SK-N-MC (cell line): Measurements from ENCODE around the gene ADI1.

Source experiments
- DNase-seq: peaks from one replicate; pipeline ENCODE4 v3.0.0-alpha.2; 2011; ENCODE audit warnings: low read depth, low spot score
- H3K27ac ChIP-seq: fragments of 200-600 bp; sonication (generic); 2 replicates; pipeline ENCODE4 v1.5.1; 2016; ENCODE audit warnings: mixed run types
- H3K36me3 ChIP-seq: fragments of 200-600 bp; sonication (generic); 2 replicates; pipeline ENCODE4 v1.6.1; 2017; ENCODE audit warnings: antibody characterized with exemption, low read length, mixed read lengths; ENCODE audit not compliant: insufficient read depth
- H3K4me3 ChIP-seq: fragments of 200-600 bp; sonication (generic); 2 replicates; pipeline ENCODE4 v1.5.1; 2016
- H3K9ac ChIP-seq: fragments of 200-600 bp; sonication (generic); 2 replicates; pipeline ENCODE4 v1.8.0; 2017; ENCODE audit warnings: mixed run types, mixed read lengths; ENCODE audit not compliant: insufficient read length
- H3K9me3 ChIP-seq: fragments of 200-600 bp; sonication (generic); 2 replicates; pipeline ENCODE4 v1.6.1; 2017; ENCODE audit warnings: low read depth, mild to moderate bottlenecking, antibody characterized with exemption, low read length, moderate library complexity, mixed read lengths
- EZH2 ChIP-seq: fragments of 200-600 bp; sonication (generic); IDR thresholded peaks from one replicate; pipeline ENCODE4 v1.6.1; 2017; ENCODE audit warnings: antibody characterized with exemption
- FOXP2 ChIP-seq: optimal IDR thresholded peaks from 2 replicates; pipeline ENCODE3; 2011; ENCODE audit warnings: mild to moderate bottlenecking, moderate library complexity; ENCODE audit not compliant: insufficient read depth; ENCODE audit errors: extremely low read length, control extremely low read depth
- POLR2AphosphoS5 ChIP-seq: IDR thresholded peaks from 2 replicates; pipeline ENCODE4 v1.6.1; 2012; ENCODE audit warnings: mild to moderate bottlenecking, low read depth, low read length, borderline replicate concordance

ADI1 gene

DNA sequence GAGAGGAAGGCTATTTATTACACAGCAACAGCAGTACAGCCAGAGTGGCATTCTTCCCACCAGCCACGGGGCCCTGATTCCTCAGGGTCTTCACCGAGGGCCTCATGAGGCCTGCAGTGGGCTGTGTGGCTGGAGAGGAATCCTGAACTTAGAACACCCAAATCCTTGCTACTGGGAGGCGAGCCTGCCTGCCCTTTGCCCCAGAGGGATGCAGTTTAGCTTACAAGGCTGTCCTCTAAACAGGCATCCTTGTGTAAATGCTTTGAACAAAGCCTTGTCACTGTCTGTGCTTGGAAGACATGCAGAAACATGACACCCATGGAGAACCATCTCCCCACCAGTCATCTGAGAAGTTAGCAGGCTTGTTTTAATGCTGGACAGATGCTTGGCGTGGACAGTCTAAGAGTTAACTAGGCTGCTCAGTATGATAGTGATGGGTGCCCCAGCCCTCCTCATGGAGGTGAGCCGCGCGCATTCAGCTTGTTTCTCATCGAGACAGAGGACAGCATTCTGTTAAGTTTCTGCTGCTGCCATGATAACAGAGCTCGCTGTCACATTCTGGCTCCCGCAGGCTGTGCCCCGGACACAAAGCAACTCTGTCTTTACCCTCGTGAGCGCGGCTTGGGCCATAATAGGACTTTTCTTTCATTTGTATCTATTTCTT is 42.9 kb downstream of the ADI1 start:
- no peak for TF ChIP-seq EZH2
- Histone ChIP-seq H3K9me3 (no peaks in the 10 kb centered on the region), H3K9ac (no peak overlapping the region), H3K4me3 (no peak overlapping the region), H3K36me3 (peaks cover 13% of the 10 kb centered on the region; the same call in 1 of the 2 replicates), H3K27ac (no peak overlapping the region)
- no peak for DNase-seq

DNA sequence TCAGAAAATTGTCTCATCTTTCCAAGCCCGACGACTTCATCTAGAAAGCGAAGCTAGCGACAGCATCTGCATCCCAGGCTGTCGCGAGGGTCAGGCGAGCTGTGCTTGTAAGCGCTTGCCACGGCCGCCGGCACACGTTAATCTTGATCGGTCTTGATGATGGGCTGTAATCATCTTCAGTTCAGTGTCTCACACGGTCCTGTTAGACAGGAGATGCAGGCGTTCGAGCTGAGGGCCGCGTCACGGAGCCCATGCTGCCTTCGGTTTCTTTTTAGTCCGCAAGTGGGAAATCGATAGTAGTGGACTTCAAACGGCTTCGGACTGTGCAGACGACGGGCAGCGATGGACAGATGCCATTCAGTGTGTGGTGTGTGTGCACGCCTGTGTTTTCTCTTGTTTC is 43.6 kb downstream of the ADI1 start:
- Histone ChIP-seq H3K36me3 (peaks cover 13% of the 10 kb centered on the region; the same call in 1 of the 2 replicates), H3K9ac (no peak overlapping the region), H3K9me3 (no peaks in the 10 kb centered on the region), H3K4me3 (no peak overlapping the region), H3K27ac (no peak overlapping the region)
- DNase-seq, result no peak
- TF ChIP-seq POLR2AphosphoS5 (no peak), EZH2 (no peak), FOXP2 (no peak)

DNA sequence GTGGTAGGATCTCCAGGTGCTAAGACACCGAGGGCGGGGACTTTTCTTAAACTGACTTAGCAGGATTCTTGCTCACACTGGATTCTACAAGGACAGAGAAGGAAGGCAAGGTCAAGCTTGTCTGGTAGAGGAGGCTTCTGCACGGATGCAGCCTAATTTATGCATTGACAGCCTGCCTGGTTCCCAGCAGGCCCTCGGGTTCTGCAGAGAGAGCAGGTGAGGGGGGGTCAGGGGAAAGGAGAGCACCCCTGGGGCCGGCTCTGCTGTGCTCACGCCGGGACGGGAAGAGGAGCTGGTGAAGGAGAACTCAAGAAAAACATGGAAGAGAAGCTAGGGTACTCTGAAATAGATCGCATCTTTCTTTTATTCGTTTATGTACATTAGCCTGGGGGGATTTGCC is 46.4 kb downstream of the ADI1 start:
- H3K36me3 ChIP-seq, result no peaks in the 10 kb centered on the region
- no peak overlapping the region for H3K4me3 ChIP-seq
- H3K27ac ChIP-seq, result no peak overlapping the region
- DNase-seq, result no peak
- no peaks in the 10 kb centered on the region for H3K9me3 ChIP-seq
- H3K9ac ChIP-seq, result no peak overlapping the region
- TF ChIP-seq FOXP2 (no peak), POLR2AphosphoS5 (no peak), EZH2 (no peak)

DNA sequence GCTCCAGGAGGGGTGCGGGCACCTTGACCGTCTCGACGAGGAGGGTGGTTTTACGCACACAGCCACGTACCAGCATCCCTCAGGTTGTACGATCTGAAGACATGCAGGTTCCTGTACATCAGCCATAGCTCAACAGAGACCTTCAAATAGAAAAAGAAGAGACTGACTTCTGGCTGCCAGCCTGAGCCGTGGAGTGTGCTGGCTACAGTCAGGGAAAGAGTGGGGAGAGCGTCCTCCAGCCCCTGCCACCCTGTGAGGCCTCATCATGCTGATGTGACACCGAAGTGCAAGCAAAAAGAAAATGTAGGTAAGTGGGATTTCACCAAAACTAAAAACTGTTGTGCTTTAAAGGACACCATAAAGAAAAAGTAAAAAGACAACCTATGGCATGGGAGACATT is 47.0 kb downstream of the ADI1 start:
- Histone ChIP-seq H3K36me3 (no peaks in the 10 kb centered on the region), H3K9me3 (no peaks in the 10 kb centered on the region), H3K4me3 (no peak overlapping the region), H3K27ac (no peak overlapping the region), H3K9ac (no peak overlapping the region)
- no peak for TF ChIP-seq EZH2
- no peak for DNase-seq

DNA sequence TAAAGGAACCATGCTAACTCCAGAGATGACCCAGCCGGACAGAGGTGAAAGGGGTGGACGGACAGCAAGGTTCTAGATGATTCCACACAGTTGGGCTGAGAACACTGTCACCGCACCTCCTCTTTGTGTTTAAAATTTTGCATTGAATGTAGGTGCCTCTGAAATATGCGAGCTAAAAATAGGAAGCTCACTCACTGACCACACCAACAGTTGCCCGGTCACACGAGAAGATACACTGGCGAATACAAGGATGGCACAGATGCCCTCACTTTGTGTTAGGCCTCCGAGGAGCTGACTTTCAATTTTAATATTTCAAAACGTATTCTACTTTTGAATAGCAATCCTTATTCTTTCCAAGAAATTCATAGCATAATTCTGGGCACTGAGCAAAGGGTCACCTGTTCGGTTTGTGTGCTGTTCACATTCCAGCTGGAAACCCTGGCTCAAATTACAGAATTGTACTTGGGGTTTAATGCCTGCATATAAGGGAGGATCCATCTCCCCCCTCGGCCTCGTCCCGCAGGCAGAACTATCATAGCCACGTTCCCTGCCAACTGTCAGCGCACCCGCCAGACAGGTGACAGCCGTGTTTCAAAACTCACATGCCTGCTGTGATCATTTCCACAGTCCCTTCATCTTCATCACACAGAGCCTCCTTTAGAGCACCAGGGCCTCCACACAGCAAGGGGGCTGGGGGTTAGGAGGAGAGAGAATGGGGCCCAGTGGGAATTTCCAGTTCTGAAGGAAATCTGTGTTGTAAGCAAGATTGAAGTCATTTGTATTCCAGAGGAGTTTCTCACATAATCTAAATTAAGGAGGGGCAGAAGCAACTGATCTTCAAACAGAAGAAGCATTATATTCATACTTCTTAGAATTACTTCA is 48.2 kb downstream of the ADI1 start:
- Histone ChIP-seq H3K27ac (no peak overlapping the region), H3K9me3 (no peaks in the 10 kb centered on the region), H3K36me3 (no peaks in the 10 kb centered on the region), H3K9ac (peak overlapping the region; percentile 19), H3K4me3 (no peak overlapping the region)
- no peak for DNase-seq
- no peak for TF ChIP-seq POLR2AphosphoS5
- TF ChIP-seq FOXP2, result no peak
- no peak for TF ChIP-seq EZH2

DNA sequence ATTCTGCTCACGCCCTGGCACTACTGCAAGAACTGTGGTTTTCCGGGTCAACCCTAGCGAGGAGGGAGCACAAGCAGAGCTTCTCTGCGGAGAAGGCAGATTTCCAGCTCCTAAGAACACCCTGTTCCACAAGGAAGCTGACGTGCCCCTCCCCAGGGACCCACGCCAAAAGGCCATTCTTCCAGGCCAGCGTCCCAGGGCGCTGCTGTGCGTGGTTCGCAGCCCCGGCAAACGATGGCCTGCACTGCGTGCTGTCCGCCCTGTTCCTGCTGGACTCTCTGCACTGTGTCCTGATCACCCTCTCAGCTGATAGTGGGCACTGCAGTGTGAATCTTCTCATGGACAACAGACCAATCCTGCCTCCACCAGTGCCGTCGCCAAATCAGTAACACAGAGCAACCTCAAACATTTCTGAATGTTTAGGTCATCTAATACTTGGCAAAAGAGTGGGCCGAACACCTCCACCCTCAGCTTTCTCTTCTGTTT is 49.1 kb downstream of the ADI1 start:
- H3K27ac ChIP-seq, result no peak overlapping the region
- TF ChIP-seq POLR2AphosphoS5, result no peak
- TF ChIP-seq FOXP2, result no peak
- no peak for TF ChIP-seq EZH2
- no peaks in the 10 kb centered on the region for H3K9me3 ChIP-seq
- no peak for DNase-seq
- no peaks in the 10 kb centered on the region for H3K36me3 ChIP-seq
- no peak overlapping the region for H3K4me3 ChIP-seq
- H3K9ac ChIP-seq, result no peak overlapping the region

DNA sequence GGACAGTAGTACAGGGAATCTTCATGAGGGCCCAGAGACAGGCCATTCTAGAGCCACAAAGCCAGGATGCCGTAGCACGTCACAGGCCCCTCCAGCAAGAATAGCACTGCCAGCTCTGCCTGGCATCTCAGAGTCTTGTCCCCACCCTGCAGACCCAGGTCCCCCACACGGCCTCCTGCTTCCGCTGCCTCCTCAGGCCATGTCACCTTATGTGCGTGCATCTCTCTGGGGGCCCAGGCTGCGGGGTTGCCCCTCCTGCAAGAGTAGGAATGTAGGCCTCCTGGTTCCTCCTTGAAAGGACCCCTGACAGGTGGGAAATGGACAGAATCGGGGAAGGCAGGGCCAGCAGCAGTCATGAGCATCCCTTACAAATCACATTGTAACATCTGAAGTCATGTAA is 49.8 kb downstream of the ADI1 start:
- no peak overlapping the region for H3K27ac ChIP-seq
- H3K9ac ChIP-seq, result no peak overlapping the region
- no peaks in the 10 kb centered on the region for H3K36me3 ChIP-seq
- H3K9me3 ChIP-seq, result no peaks in the 10 kb centered on the region
- TF ChIP-seq EZH2 (no peak), FOXP2 (no peak), POLR2AphosphoS5 (no peak)
- no peak for DNase-seq
- no peak overlapping the region for H3K4me3 ChIP-seq

DNA sequence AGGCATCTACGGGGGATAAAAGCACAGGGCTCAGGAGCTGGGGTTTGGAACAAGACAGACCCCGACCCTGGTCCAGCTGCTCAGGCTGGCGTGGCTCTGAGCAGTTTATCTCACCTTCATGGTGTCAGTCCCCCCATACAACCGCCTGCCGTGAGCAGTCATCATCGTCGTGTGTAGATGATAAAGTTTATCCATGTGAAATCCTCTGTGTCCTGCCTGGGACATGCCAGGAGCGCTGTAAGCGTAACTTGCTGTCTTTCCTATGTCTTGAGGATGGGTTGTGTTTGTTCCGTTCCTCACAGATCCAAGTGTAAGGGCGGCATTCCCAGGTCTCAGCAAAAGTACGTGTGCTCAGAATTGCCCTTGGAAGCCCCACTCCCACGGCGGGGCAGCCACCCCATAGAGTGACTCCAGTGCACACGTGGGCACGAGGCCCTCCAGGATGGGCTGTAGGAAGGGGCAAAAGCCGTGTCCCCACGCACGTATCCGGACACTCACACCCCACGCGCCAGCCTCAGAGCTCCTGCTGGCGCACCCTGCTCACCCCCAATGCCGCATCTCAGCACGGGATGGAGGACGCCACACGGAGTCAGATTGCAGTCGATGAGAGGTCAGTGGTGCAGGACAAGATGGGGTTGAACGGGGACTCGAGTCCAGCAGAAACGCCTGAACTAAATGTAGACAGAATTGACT is 50.9 kb downstream of the ADI1 start:
- TF ChIP-seq EZH2, result no peak
- TF ChIP-seq POLR2AphosphoS5, result no peak
- no peak for TF ChIP-seq FOXP2
- Histone ChIP-seq H3K27ac (no peak overlapping the region), H3K9ac (no peak overlapping the region), H3K9me3 (no peaks in the 10 kb centered on the region), H3K4me3 (no peak overlapping the region), H3K36me3 (no peaks in the 10 kb centered on the region)
- DNase-seq, result no peak

DNA sequence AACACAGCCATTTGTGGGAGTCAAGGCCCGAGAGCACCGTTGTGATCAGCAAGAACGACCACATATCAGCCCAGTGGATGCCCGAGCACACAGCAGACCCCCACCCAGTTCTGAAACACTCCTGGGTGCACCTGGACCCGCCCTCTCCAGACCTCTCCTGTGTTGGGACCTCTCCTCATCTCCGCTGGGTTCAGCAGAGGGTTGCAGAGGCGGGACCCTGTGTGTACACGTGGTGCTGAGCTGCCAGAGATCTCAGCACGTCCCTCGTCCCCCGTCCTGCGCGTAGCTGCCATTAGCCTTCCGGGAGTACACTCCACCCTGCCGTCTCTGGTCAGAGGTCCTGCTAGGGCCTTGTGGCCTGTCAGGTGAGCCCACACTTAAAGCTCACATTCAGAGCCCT is 51.7 kb downstream of the ADI1 start:
- Histone ChIP-seq H3K9me3 (no peaks in the 10 kb centered on the region), H3K9ac (no peak overlapping the region), H3K27ac (no peak overlapping the region), H3K4me3 (no peak overlapping the region), H3K36me3 (no peaks in the 10 kb centered on the region)
- no peak for TF ChIP-seq FOXP2
- no peak for TF ChIP-seq POLR2AphosphoS5
- no peak for TF ChIP-seq EZH2
- no peak for DNase-seq
